Endothelial cell of umbilical vein (primary cell): ENCODE data around the gene PHF2. TPM values are rescaled to one million over a fixed set of nuclear protein-coding genes. Genes with fewer than 3 reads are reported as not detected.

Source experiments
- BruUV-seq: library from RNA; stranded (reverse); fragments of 400-500 nt; replicated peaks from 2 replicates; lab custom pipeline; 2021; lab: Mats Ljungman, UMichigan
- CTCF ChIA-PET: fragments of 300-600, 350-600 bp; sonication (Branson Sonifier 250); formaldehyde crosslinking; loops from one replicate; lab custom pipeline; 2021; ENCODE audit warnings: antibody characterized with exemption, inconsistent platforms; lab: Charles Lee
- POLR2A ChIA-PET: fragments of 300-600, 350-600 bp; sonication (Branson Sonifier 250); formaldehyde crosslinking; loops from one replicate; lab custom pipeline; 2021; ENCODE audit warnings: antibody characterized with exemption, inconsistent platforms; lab: Charles Lee
- DNase-seq: peaks from one replicate; pipeline ENCODE4 v3.0.0-alpha.2; 2011; ENCODE audit warnings: low read depth, low spot score
- FAIRE-seq: peaks from 2 replicates; lab custom pipeline; 2011; peaks lifted over from hg19 to GRCh38; lab: Jason Lieb, UNC
- H2AFZ ChIP-seq: 2 replicates; pipeline ENCODE4 v1.6.0; 2012; ENCODE audit warnings: low read depth, low read length, control low read depth, inconsistent platforms
- H3K27ac ChIP-seq: 2 replicates; pipeline ENCODE4 v1.5.1; 2011; ENCODE audit warnings: low read depth, mild to moderate bottlenecking, control low read depth, low read length, moderate library complexity; ENCODE audit not compliant: insufficient read depth
- H3K27me3 ChIP-seq, 2 experiments: 2 replicates each; pipeline versions ENCODE4 v1.6.0 to v1.6.1; 2011; ENCODE audit warnings: low read length in 2 of 2, mixed read lengths in 1 of 2; ENCODE audit not compliant: control insufficient read depth in 2 of 2, insufficient read depth in 2 of 2
- H3K36me3 ChIP-seq, 2 experiments: 2 replicates in 1 of 2; 3 replicates in 1 of 2; pipeline ENCODE4 v1.5.1; 2011; ENCODE audit warnings: low read length in 2 of 2, mild to moderate bottlenecking in 1 of 2, moderate library complexity in 1 of 2; ENCODE audit not compliant: control insufficient read depth in 2 of 2, insufficient read depth in 2 of 2; ENCODE audit errors: extremely low read depth in 1 of 2
- H3K4me1 ChIP-seq: 3 replicates; pipeline ENCODE4 v1.5.1; 2011; ENCODE audit warnings: mild to moderate bottlenecking, low read length; ENCODE audit not compliant: control insufficient read depth, insufficient read depth; ENCODE audit errors: extremely low read depth
- H3K4me2 ChIP-seq: 2 replicates; pipeline ENCODE4 v1.6.1; 2011; ENCODE audit warnings: low read length, control low read depth, mixed read lengths; ENCODE audit not compliant: insufficient read depth
- H3K4me3 ChIP-seq, 3 experiments: fragments of 200-600 bp in 1 of 3; sonication (generic), shearing (Covaris generic) in 1 of 3; replicated peaks in 1 of 3; 2 replicates each; pipeline ENCODE4 v1.5.1; 2011 to 2016; ENCODE audit warnings: control low read depth in 3 of 3, low read length in 3 of 3, mild to moderate bottlenecking in 2 of 3, inconsistent platforms in 1 of 3, low read depth in 1 of 3, moderate library complexity in 1 of 3; ENCODE audit not compliant: insufficient read depth in 1 of 3
- H3K79me2 ChIP-seq: 2 replicates; pipeline ENCODE4 v1.6.0; 2012; ENCODE audit warnings: low read length, inconsistent platforms; ENCODE audit not compliant: control insufficient read depth, insufficient read depth
- H3K9ac ChIP-seq: replicated peaks from 2 replicates; pipeline ENCODE3; 2011; ENCODE audit warnings: low read length, control low read depth; ENCODE audit not compliant: insufficient read depth; ENCODE audit errors: extremely low read depth
- H3K9me1 ChIP-seq: replicated peaks from 3 replicates; pipeline ENCODE4 v1.6.0; 2011; ENCODE audit warnings: mild to moderate bottlenecking, low read length; ENCODE audit not compliant: control insufficient read depth, insufficient read depth; ENCODE audit errors: extremely low read depth
- H3K9me3 ChIP-seq: replicated peaks from 2 replicates; pipeline ENCODE4 v1.5.1; 2012; ENCODE audit warnings: low read length, inconsistent platforms; ENCODE audit not compliant: control insufficient read depth, insufficient read depth
- H4K20me1 ChIP-seq: replicated peaks from 2 replicates; pipeline ENCODE3; 2011; ENCODE audit warnings: mild to moderate bottlenecking, low read length; ENCODE audit not compliant: control insufficient read depth, insufficient read depth; ENCODE audit errors: extremely low read depth
- CTCF ChIP-seq, 2 donors: IDR thresholded peaks; 1 replicate in 1 of 2; 2 replicates in 1 of 2; pipeline ENCODE4 v1.5.1; 2011; ENCODE audit warnings: low read length in 2 of 2, mild to moderate bottlenecking in 2 of 2, moderate library complexity in 2 of 2, control low read depth in 1 of 2, inconsistent platforms in 1 of 2, low read depth in 1 of 2; ENCODE audit not compliant: insufficient read depth in 1 of 2; ENCODE audit errors: extremely low read depth in 1 of 2
- EZH2 ChIP-seq: IDR thresholded peaks from 2 replicates; pipeline ENCODE4 v1.6.1; 2012; ENCODE audit warnings: borderline replicate concordance, low read depth, mild to moderate bottlenecking, moderate library complexity, low read length, inconsistent platforms; ENCODE audit not compliant: severe bottlenecking
- FOS ChIP-seq: IDR thresholded peaks from 2 replicates; pipeline ENCODE4 v1.6.1; 2011; ENCODE audit warnings: mild to moderate bottlenecking, low read length, moderate library complexity, borderline replicate concordance; ENCODE audit not compliant: insufficient read depth
- GATA2 ChIP-seq: IDR thresholded peaks from 2 replicates; pipeline ENCODE4 v1.7.0; 2011; ENCODE audit warnings: low read depth, mild to moderate bottlenecking, moderate library complexity, mixed read lengths, low read length; ENCODE audit not compliant: insufficient read length, insufficient read depth
- JUN ChIP-seq: IDR thresholded peaks from 2 replicates; pipeline ENCODE4 v1.6.1; 2011; ENCODE audit warnings: borderline replicate concordance, low read depth; ENCODE audit not compliant: insufficient read length, insufficient read depth
- MAX ChIP-seq: IDR thresholded peaks from 2 replicates; pipeline ENCODE4 v1.6.1; 2011; ENCODE audit not compliant: insufficient read depth, insufficient read length
- MYC ChIP-seq: IDR thresholded peaks from one replicate; pipeline ENCODE4 v1.6.1; 2011; ENCODE audit warnings: mild to moderate bottlenecking, low read depth, low read length
- POLR2A ChIP-seq: IDR thresholded peaks from 2 replicates; pipeline ENCODE4 v1.6.1; 2012; ENCODE audit warnings: low read depth, mild to moderate bottlenecking, control low read depth, low read length
- POLR2AphosphoS5 ChIP-seq: IDR thresholded peaks from 2 replicates; pipeline ENCODE4 v1.6.1; 2012; ENCODE audit warnings: low read depth, mild to moderate bottlenecking, control low read depth, low read length, moderate library complexity; ENCODE audit not compliant: insufficient read depth
- dilution Hi-C: fragments of 300-500 bp; cut with MboI; formaldehyde crosslinking; loops from one replicate; pipeline ENCODE4 v1.15.0; 2019; ENCODE audit warnings: low sequenced_read_pairs; ENCODE audit not compliant: extremely low pct_ligation_motif_present
- intact Hi-C: fragments of 100-400 bp; cut with micrococcal nuclease; formaldehyde crosslinking; loops from one replicate; pipeline ENCODE4 v1.10.0; 2022
- polyA plus RNA-seq, 4 experiments: library from polyadenylated mRNA; depleted of rRNA in 3 of 4; stranded (reverse) in 3 of 4; unstranded in 1 of 4; fragments of >200 nt; gene quantifications; 2 replicates each; pipeline versions ENCODE4 v1.2.1 to v1.2.3, GENCODE V29; 2011 to 2012; ENCODE audit warnings: missing spikeins in 1 of 4
- total RNA-seq: library from RNA; stranded (reverse); gene quantifications from 2 replicates; pipeline ENCODE4 v1.2.3, GENCODE V29; 2021

PHF2 gene
- total and polyA plus RNA-seq, 2 donors (not counting 3 experiments of a cell fraction or from before 2014, with no cell fraction given): 9.8 to 22.5 TPM

GRCh38 chr9:93675336-93676150, 99.2 kb downstream of the PHF2 start:
- FAIRE-seq: no peak
- dilution Hi-C loops: no loop called here
- intact Hi-C loops: no loop called here

More at GRCh38 chr9:93675336-93676150, 99.2 kb downstream of the PHF2 start:
- Histone ChIP-seq H3K27ac (no peak overlapping the region), H3K4me2 (no peak overlapping the region), H3K9me3 (no peaks in the 10 kb centered on the region), H2AFZ (no peak overlapping the region), H3K4me3 (no peak overlapping the region), H3K27me3 (no peaks in the 10 kb centered on the region), H4K20me1 (no peaks in the 10 kb centered on the region), H3K79me2 (no peaks in the 10 kb centered on the region), H3K36me3 (peaks cover 0 to 8% of the 10 kb centered on the region in 2 experiments), H3K4me1 (no peaks in the 10 kb centered on the region), H3K9ac (no peak overlapping the region), H3K9me1 (no peaks in the 10 kb centered on the region)
- BruUV-seq: no TSS peak
- CTCF ChIA-PET: no interaction called here
- POLR2A ChIA-PET: no interaction called here
- no peak for DNase-seq
- TF ChIP-seq EZH2: no peak
- no peak for TF ChIP-seq POLR2A
- TF ChIP-seq FOS: no peak
- no peak for TF ChIP-seq MYC
- no peak for TF ChIP-seq POLR2AphosphoS5
- no peak for TF ChIP-seq GATA2
- TF ChIP-seq MAX: no peak
- TF ChIP-seq JUN: no peak
- TF ChIP-seq CTCF (IDR thresholded peaks at IDR 0.05; ENCODE audit: extremely low read depth in 1 of 2, insufficient read depth in 1 of 2, low read depth in 1 of 2, low read length in 2 of 2): no peak
